ENCODE measurements around the gene SERTAD1.

GRCh38 chr19:40442328-40443130, 16.7 kb upstream of the SERTAD1 start:
- TF ChIP-seq, protein P1, sequence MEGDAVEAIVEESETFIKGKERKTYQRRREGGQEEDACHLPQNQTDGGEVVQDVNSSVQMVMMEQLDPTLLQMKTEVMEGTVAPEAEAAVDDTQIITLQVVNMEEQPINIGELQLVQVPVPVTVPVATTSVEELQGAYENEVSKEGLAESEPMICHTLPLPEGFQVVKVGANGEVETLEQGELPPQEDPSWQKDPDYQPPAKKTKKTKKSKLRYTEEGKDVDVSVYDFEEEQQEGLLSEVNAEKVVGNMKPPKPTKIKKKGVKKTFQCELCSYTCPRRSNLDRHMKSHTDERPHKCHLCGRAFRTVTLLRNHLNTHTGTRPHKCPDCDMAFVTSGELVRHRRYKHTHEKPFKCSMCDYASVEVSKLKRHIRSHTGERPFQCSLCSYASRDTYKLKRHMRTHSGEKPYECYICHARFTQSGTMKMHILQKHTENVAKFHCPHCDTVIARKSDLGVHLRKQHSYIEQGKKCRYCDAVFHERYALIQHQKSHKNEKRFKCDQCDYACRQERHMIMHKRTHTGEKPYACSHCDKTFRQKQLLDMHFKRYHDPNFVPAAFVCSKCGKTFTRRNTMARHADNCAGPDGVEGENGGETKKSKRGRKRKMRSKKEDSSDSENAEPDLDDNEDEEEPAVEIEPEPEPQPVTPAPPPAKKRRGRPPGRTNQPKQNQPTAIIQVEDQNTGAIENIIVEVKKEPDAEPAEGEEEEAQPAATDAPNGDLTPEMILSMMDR (IDR thresholded peaks at IDR 0.05; ENCODE audit: low read length): no peak
- TF ChIP-seq EZH2 (IDR thresholded peaks at IDR 0.05; ENCODE audit: borderline replicate concordance, low read length): no peak

Measured in OCI-LY1 (cell line).